Calu3 (cell line): ENCODE measurements around the gene TNFSF11. TPM values are rescaled to one million over a fixed set of nuclear protein-coding genes. Genes with fewer than 3 reads are reported as not detected.

Experiments used
- BruUV-seq: library from RNA; stranded (reverse); fragments of 400-500 nt; replicated peaks from 2 replicates; lab custom pipeline; 2021; lab: Mats Ljungman, UMichigan
- CTCF ChIA-PET: fragments of 300-600 bp; sonication (Branson Sonifier 250); formaldehyde crosslinking; loops from one replicate; lab custom pipeline; 2022; ENCODE audit warnings: antibody characterized with exemption; lab: Charles Lee
- DNase-seq: peaks from one replicate; pipeline ENCODE4 v3.0.0; 2022
- H3K27ac Mint-ChIP-seq: one replicate; pipeline ENCODE4 v1.8.0; 2022; ENCODE audit warnings: mixed read lengths; ENCODE audit not compliant: unreplicated experiment
- H3K27me3 Mint-ChIP-seq: one replicate; pipeline ENCODE4 v1.8.0; 2022; ENCODE audit warnings: mixed read lengths; ENCODE audit not compliant: unreplicated experiment
- H3K36me3 Mint-ChIP-seq: one replicate; pipeline ENCODE4 v1.8.0; 2022; ENCODE audit warnings: mild to moderate bottlenecking, moderate library complexity, mixed read lengths; ENCODE audit not compliant: insufficient read depth, unreplicated experiment
- H3K4me1 Mint-ChIP-seq: one replicate; pipeline ENCODE4 v1.8.0; 2022; ENCODE audit warnings: mild to moderate bottlenecking, low read depth, mixed read lengths; ENCODE audit not compliant: unreplicated experiment
- H3K4me3 Mint-ChIP-seq: one replicate; pipeline ENCODE4 v1.8.0; 2022; ENCODE audit warnings: mild to moderate bottlenecking, low read depth, moderate library complexity, mixed read lengths; ENCODE audit not compliant: unreplicated experiment
- H3K9me3 Mint-ChIP-seq: one replicate; pipeline ENCODE4 v1.8.0; 2022; ENCODE audit warnings: low read depth, mixed read lengths; ENCODE audit not compliant: unreplicated experiment
- CTCF ChIP-seq: fragments of 200-600 bp; IDR thresholded peaks from one replicate; pipeline ENCODE4 v1.8.0; 2022; ENCODE audit warnings: antibody characterized with exemption; ENCODE audit not compliant: unreplicated experiment
- intact Hi-C: fragments of 100-400 bp; cut with micrococcal nuclease; formaldehyde crosslinking; loops from one replicate; pipeline ENCODE4 v1.10.0; 2022; ENCODE audit not compliant: unreplicated experiment
- total RNA-seq: library from RNA; stranded (reverse); gene quantifications from 2 replicates; pipeline ENCODE4 v1.2.3, GENCODE V29; 2022

The TNFSF11 gene
- total RNA-seq, 1 experiment from 2014 or later: 0.26 TPM

GRCh38 chr13:42631181-42631580 is 57.2 kb downstream of the TNFSF11 start:
- intact Hi-C loops: no loop called here
- BruUV-seq: no TSS peak

GRCh38 chr13:42633495-42633894 is 59.5 kb downstream of the TNFSF11 start:
- Mint-ChIP-seq H3K4me3 (no peak overlapping the region), H3K4me1 (no peaks in the 10 kb centered on the region), H3K27me3 (peaks cover 36% of the 10 kb centered on the region), H3K9me3 (no peaks in the 10 kb centered on the region), H3K36me3 (no peaks in the 10 kb centered on the region), H3K27ac (no peak overlapping the region)
- intact Hi-C loops: no loop called here
- CTCF ChIA-PET: no interaction called here
- no peak for TF ChIP-seq CTCF
- BruUV-seq: no TSS peak
- DNase-seq: no peak

More at GRCh38 chr13:42631181-42631580, 57.2 kb downstream of the TNFSF11 start:
- no peak for DNase-seq
- TF ChIP-seq CTCF: no peak
- H3K36me3 Mint-ChIP-seq: no peaks in the 10 kb centered on the region
- H3K27me3 Mint-ChIP-seq: peaks cover 44% of the 10 kb centered on the region
- no peak overlapping the region for H3K27ac Mint-ChIP-seq
- no peaks in the 10 kb centered on the region for H3K4me1 Mint-ChIP-seq
- H3K9me3 Mint-ChIP-seq: no peaks in the 10 kb centered on the region
- CTCF ChIA-PET: no interaction called here
- H3K4me3 Mint-ChIP-seq: no peak overlapping the region

GRCh38 chr13:42638101-42638500 is 64.1 kb downstream of the TNFSF11 start:
- Mint-ChIP-seq H3K4me1 (no peaks in the 10 kb centered on the region), H3K9me3 (peaks cover 3% of the 10 kb centered on the region), H3K27me3 (peaks cover 31% of the 10 kb centered on the region), H3K4me3 (no peak overlapping the region), H3K36me3 (no peaks in the 10 kb centered on the region), H3K27ac (no peak overlapping the region)
- CTCF ChIA-PET: no interaction called here
- no TSS peak for BruUV-seq
- intact Hi-C loops: no loop called here
- no peak for DNase-seq
- TF ChIP-seq CTCF: no peak

- intact Hi-C loops: no loop called here
- DNase-seq: no peak
- peaks cover 3% of the 10 kb centered on the region for H3K9me3 Mint-ChIP-seq
- no peaks in the 10 kb centered on the region for H3K4me1 Mint-ChIP-seq
- CTCF ChIA-PET: no interaction called here
- BruUV-seq: no TSS peak
- no peak for TF ChIP-seq CTCF
- H3K27me3 Mint-ChIP-seq: peaks cover 23% of the 10 kb centered on the region
- no peaks in the 10 kb centered on the region for H3K36me3 Mint-ChIP-seq
- H3K4me3 Mint-ChIP-seq: no peak overlapping the region
- no peak overlapping the region for H3K27ac Mint-ChIP-seq
Measured at GRCh38 chr13:42638886-42639285, 64.9 kb downstream of the TNFSF11 start.
